NCI-H748 (cell line): Measurements from ENCODE around the gene RNF208.
"Not testable (repeated sequence)": the region's sequence is repeated elsewhere in the genome, so short reads cannot be mapped to it uniquely, and the experiment has no call there.

Source experiments
- DNase-seq: peaks from one replicate; lab custom pipeline; 2025; ENCODE audit not compliant: unreplicated experiment; lab: John Stamatoyannopoulos, UW

The RNF208 gene

GRCh38 chr9:137253717-137254623, 31.9 kb upstream of the RNF208 start:
- DNase-seq: no peak

DNA sequence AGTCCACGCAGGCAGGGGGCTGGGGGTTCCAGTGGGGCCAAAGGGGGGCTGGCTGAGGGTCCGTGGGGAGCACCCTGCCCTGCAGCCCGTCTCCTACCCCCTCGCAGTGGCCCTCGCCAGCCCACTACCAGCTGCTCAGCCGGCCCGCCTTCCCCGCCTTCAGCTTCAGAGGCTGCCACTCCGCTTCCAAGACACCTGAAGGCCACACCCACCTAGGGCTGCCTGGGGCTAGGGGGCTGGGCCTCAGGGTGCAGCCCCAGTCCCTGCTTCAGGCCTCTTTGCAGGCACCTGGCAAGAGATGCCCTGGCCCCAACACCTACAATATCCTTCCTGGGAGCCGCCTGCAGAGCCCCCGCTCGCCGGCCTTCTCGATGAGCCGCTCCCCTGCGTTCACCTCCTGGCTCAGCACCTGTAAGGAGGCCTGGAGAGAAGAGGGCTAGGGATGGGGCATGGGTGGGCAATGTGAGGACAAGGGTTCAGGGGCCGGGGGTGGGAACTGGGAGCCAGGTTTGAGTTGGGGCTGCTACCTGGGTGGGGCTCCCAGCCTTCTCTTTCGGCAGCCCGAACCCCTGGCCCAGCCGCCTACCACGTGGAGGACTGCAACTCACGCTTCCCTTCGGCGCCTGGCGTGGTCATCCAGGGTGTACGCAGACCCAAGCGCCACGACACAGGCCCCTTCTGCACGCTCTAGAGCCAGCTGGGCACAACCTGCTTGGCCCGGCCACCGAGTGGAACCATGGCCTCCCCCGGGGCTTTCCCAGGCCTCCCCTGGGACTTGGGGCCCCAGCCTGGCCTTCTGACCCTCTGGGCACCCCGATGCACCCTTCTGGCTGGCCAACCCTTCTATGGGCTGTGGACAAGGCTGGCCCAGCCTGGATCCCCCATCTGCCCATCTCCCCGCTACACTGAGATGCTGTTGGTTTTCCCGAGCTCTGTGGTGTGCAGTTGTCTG, 30.8 kb upstream of the RNF208 start:
- DNase-seq: peak; percentile 46

DNA sequence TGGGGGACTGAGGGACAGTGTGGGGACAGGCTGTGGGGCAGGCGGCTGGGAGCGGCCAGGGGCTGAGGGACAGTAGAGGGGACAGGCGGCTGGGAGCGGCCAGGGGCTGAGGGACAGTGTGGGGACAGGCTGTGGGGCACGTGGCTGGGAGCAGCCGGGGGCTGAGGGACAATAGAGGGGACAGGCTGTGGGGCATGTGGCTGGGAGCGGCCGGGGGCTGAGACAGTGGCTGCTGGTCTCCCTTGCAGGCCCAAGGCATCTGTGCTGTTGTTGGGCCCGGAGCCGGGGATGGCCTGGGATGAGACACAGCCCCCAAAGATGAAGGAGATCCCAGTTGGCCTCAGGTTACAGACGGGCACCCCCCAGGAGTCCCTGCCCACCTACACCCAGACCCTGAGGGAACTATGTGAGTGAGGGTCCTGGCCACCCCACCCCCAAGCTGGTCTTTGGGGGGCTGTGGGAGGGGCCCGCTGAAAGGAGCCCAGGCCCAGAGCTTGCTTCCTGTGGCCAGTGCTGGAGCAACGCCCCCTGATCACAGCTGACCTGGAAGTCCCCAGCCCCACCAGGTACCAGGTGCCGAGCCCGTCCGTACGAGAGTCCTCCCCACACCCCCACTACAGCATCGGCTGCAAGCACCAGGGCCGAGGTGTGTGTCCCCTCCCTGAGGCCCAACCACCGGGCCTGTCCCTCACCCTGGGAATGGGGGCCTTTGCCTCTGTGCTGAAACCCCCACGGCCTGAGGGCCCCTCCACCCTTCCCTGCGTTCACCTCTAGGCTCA, 29.6 kb upstream of the RNF208 start:
- DNase-seq: no peak

DNA sequence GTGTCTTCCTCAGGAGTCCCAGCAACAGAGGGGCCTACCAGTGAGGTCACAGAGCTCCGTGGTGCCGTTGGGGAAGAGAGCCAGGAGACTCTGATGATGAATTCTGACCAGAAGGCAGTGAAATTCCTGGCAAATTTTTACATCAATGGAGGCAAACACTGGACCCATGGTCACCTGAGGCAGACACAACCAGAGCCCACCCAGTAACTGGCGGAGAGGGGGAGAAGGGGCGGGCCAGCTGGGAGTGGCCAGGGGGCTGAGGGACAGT, 29.1 kb upstream of the RNF208 start, which contains the start of gene STPG3:
Gene STPG3 (plus strand): TSS at position 93 of the 268 bp plus-strand sequence. CDS start 1 bp downstream, at position 94.
- DNase-seq: no peak

DNA sequence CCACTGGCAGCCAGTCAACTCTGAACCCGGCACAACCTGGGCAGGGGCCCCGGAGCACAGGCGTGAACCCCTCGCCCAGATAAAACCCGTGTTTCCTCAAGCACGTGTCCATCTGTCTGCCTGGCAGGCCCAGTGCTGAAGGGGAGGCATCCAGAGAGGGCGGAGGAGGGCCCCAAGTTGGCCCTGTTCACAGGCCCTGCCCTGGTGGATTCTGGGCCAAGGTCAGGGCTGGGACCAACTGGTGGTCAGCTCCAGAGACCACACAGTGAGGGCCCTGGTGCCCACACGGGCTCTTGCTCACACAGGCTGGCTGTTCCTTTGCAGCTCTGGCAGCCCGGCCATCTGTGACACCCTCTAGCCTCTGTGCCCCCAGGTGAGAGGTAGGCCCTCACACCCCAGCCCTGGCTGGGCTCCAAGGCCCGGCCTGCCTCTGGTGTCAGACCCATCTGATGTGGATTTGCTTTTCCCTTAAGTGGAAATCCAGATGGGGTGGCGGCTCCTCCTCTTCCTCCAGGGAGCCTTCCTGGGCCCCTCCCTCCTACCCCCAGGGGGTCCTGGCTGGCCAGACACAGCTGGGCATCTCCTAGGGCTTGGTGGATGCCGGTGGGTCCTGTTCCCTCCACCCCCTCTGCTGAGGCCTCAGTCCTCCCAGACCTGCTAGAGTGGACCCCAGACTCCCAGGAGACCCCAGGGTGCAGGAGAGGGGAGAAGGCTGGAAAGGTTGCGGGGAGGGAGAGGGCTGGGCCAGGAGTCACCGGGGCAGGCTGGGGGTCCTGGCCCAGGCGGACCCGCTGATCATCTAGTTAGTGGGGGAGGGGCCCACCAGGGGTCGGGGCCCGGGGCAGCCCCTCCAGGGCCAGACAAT, 28.5 kb upstream of the RNF208 start:
- DNase-seq: no peak

DNA sequence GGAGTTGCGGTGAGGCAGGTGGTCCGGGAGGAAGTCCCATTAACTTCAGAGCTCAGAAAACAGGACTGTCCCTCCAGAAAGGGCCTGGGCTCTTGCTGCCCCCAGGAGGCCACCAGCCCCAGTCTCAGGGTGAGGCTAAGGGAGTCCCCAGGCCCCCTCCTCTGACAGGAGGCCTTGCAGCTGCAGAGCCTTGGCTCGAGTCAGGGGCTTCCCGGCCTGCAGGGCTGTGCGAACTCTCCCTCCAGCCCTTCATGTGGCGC, 25.8 kb upstream of the RNF208 start:
- DNase-seq: no peak

DNA sequence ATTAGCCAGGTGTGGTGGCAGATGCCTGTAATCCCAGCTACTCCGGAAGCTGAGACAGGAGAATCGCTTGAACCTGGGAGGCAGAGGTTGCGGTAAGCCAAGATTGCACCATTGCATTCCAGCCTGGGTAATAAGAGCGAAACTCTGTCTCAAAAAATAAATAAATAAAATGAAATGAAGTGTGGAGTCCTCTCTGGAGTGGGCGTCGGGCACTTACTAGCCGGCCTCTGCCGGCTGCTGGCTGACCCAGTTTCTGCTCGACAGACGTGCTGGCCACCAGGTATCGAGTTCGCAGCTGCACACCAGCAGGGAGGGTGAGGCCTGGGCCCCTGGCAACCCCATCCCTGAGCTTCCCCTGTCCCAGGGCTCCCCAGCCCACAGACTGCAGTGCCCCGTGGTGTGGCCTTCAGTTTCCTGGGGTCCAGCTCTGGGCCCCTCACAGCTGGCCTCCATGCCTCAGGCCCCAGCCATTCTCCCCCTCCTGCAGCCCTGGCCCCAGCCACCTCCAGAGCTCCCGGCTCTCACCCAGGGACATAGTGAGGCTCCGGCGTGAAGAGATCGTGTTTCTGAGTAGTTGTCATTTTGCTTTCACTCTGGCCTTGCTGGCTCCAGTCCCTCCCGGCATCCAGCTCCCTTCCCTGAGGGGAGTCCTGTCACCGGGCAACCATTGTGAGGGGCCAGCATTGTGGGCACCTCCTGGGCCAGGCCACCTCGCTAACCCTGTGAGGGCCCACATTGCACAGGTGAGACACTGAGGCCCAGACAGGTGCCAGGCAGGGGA, 25.3 kb upstream of the RNF208 start:
- DNase-seq: no peak

- DNase-seq: no peak
Measured at GRCh38 chr9:137245450-137246421, 23.7 kb upstream of the RNF208 start.

DNA sequence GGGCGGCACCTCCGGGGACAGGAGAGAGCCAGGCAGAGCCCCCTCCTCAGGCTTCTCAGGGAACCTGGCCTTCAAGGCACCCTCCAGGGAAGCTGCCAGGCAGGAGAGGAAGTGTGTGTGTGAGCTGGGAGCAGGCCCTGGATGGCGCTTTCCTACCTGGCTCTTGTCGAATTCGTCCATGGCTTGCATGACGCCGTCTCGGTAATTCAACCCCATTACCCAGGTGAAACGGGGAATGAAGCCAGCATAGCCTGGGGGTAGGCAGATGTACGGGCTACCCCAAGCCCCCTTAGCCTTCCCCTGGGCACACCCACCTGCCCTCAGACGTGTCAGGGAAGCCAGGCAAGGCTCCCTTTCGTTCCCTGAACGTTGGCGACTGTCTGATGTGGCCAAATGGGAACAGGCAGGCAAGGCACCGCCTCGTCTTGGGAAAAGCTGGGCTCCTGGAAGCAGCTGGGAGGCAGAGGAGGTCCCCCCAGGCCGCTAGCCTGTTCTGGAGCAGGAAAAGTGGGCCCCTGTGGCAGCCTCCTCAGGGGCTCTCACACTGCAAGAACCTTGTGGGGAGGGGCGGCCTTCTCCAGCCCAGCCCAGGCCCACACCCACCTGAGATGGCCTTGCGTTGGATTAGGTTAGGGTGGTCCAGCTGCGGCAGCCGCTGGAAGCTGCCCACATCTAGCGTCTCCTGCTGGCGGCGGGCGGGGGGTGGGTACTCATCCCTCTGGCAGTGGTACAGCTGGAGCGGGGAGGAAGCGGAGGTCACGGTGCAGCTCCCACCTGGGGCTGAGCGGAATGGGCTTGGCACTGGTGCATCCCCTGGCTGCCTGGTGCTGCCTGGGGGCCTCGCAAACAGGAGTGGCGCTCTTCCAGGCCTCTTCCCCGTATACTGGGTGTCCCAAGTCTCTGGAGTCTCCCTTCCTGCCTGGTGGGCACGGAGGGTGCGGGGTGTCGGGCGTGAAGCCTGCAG, 22.7 kb upstream of the RNF208 start:
- DNase-seq: peak; percentile 36

GRCh38 chr9:137243626-137244485, 21.8 kb upstream of the RNF208 start:
- no peak for DNase-seq

DNA sequence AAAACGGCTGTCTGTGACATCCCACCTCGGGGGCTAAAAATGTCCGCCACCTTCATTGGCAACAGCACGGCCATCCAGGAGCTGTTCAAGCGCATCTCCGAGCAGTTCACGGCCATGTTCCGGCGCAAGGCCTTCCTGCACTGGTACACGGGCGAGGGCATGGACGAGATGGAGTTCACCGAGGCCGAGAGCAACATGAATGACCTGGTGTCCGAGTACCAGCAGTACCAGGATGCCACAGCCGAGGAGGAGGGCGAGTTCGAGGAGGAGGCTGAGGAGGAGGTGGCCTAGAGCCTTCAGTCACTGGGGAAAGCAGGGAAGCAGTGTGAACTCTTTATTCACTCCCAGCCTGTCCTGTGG, 21.2 kb upstream of the RNF208 start:
- DNase-seq: not testable (repeated sequence)

GRCh38 chr9:137242269-137243203, 20.5 kb upstream of the RNF208 start:
- no peak for DNase-seq

DNA sequence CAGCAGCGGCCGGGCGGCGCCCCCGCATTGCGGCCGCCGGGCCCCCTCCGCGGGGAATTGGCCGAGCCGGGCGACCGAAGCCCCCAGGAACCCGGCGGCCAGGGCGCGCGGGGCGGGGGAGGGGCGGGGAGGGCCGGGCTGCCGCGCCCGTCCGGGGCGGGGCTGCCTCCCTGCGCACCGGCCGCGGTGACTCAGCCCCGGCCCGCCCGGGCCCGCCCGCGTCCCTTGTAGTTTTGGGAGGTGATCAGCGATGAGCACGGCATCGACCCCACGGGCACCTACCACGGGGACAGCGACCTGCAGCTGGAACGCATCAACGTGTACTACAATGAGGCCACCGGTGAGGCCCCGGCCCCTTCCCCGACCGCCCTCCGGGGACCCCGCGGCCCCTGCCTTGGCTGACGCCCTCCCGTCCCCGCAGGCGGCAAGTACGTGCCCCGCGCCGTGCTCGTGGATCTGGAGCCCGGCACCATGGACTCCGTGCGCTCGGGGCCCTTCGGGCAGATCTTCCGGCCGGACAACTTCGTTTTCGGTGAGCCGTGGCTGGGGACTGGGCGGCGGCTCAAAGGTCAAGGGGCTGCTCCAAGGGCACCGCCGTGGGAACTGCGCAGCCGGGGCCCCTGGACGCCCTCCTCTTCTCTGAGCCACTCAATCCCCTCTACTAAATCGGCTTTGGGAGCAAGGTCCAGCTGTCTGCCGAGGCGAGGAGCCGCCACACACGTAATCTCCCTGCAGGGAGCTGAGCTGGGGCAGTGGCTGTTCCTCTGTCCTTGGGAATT, 19.6 kb upstream of the RNF208 start:
- DNase-seq: peak; percentile 58

DNA sequence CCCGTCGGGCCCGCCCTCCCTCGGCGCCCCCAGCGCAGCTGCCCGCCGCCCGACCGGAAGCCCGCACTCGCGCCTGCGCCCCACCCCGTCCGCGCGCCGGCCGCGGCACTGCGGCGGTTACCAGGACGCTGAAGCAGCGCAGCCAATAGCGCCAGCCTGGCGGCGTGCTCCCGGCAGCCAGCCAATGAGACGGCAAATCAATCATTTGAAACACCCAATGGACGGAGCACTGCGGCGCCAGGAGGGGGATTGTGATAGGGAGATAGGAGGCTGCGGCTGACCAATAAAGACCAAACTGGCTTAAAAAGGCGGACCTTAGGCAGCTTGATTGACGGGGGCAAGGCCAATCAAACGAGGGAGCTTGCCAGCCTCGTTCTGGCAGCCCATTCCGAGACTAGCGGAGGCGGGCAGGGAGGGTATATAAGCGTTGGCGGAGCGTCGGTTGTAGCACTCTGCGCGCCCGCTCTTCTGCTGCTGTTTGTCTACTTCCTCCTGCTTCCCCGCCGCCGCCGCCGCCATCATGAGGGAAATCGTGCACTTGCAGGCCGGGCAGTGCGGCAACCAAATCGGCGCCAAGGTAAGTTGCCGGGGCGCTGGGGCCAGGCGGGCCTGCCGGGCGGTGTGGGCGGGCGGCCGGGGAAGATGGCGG, 18.9 kb upstream of the RNF208 start, which contains the start of gene TUBB4B:
Gene TUBB4B (plus strand): TSS at position 447 of the 649 bp plus-strand sequence. CDS start 74 bp downstream, at position 521.
- DNase-seq: peak; percentile 100
